GM10266 (cell line): Measurements from ENCODE around the gene TNNT2.

ENCODE experiments used
- DNase-seq: peaks from one replicate; pipeline ENCODE4 v3.0.0; 2012; ENCODE audit errors: extremely low spot score
- CTCF ChIP-seq: IDR thresholded peaks from 2 replicates; pipeline ENCODE4 v1.5.1; 2012; ENCODE audit warnings: mild to moderate bottlenecking, low read depth; ENCODE audit not compliant: control insufficient read depth, insufficient read depth; ENCODE audit errors: missing control alignments

TNNT2 gene

GRCh38 chr1:201317551-201317950 is 59.9 kb downstream of the TNNT2 start:
- DNase-seq = no peak

GRCh38 chr1:201316556-201316955 is 60.9 kb downstream of the TNNT2 start:
- no peak for DNase-seq
- TF ChIP-seq CTCF = no peak

More at GRCh38 chr1:201317551-201317950, 59.9 kb downstream of the TNNT2 start:
- no peak for TF ChIP-seq CTCF

- no peak for DNase-seq
- no peak for TF ChIP-seq CTCF
Measured at GRCh38 chr1:201313086-201313485, 64.4 kb downstream of the TNNT2 start.

GRCh38 chr1:201312298-201312697 is 65.2 kb downstream of the TNNT2 start:
- no peak for DNase-seq
- no peak for TF ChIP-seq CTCF

GRCh38 chr1:201311356-201312011 is 66.0 kb downstream of the TNNT2 start:
- DNase-seq = no peak

GRCh38 chr1:201310986-201311355 is 66.5 kb downstream of the TNNT2 start:
- DNase-seq = no peak

More at GRCh38 chr1:201311356-201312011, 66.0 kb downstream of the TNNT2 start:
- no peak for TF ChIP-seq CTCF

More at GRCh38 chr1:201310986-201311355, 66.5 kb downstream of the TNNT2 start:
- no peak for TF ChIP-seq CTCF
